Panc1 (cell line): ENCODE measurements around the gene DCLK2. TPM values are rescaled to one million over a fixed set of nuclear protein-coding genes. Genes with fewer than 3 reads are reported as not detected.

ENCODE experiments used
- ATAC-seq: fragments of 200-7000 bp; cut with Tn5 transposase; 2 replicates; pipeline ENCODE4 v1.9.1; 2020; ENCODE audit warnings: mild to moderate bottlenecking, moderate library complexity
- BruUV-seq: library from RNA; stranded (reverse); fragments of 400-500 nt; replicated peaks from 2 replicates; lab custom pipeline; 2021; lab: Mats Ljungman, UMichigan
- CTCF ChIA-PET: fragments of 300-600 bp; sonication (Branson Sonifier 250); formaldehyde crosslinking; loops from one replicate; lab custom pipeline; 2022; ENCODE audit warnings: antibody characterized with exemption; lab: Charles Lee
- POLR2A ChIA-PET: fragments of 300-600 bp; sonication (Branson Sonifier 250); formaldehyde crosslinking; loops from one replicate; lab custom pipeline; 2022; ENCODE audit warnings: antibody characterized with exemption; lab: Charles Lee
- DNase-seq: peaks from one replicate; pipeline ENCODE4 v3.0.0-alpha.2; 2010; ENCODE audit warnings: low read depth, low spot score
- H3K27ac ChIP-seq: 2 replicates; pipeline ENCODE4 v1.5.1; 2011; ENCODE audit warnings: mild to moderate bottlenecking, low read length, inconsistent platforms
- H3K27me3 ChIP-seq: fragments of 200-500 bp; sonication (Bioruptor generic); 2 replicates; pipeline ENCODE4 v1.6.0; 2014; ENCODE audit warnings: low read length, inconsistent platforms; ENCODE audit not compliant: control insufficient read depth, insufficient read depth
- H3K36me3 ChIP-seq: fragments of 200-500 bp; sonication (Bioruptor generic); 2 replicates; pipeline ENCODE4 v1.5.1; 2014; ENCODE audit warnings: inconsistent platforms, mild to moderate bottlenecking, low read length, moderate library complexity; ENCODE audit not compliant: control insufficient read depth, insufficient read depth
- H3K4me1 ChIP-seq: 2 replicates; pipeline ENCODE4 v1.5.1; 2011; ENCODE audit warnings: inconsistent platforms, mild to moderate bottlenecking, low read length, moderate library complexity; ENCODE audit not compliant: control insufficient read depth, insufficient read depth
- H3K4me3 ChIP-seq, 2 experiments: 2 replicates each; pipeline ENCODE4 v1.5.1; 2011 to 2012; ENCODE audit warnings: low read depth in 2 of 2, low read length in 2 of 2, mild to moderate bottlenecking in 2 of 2, inconsistent platforms in 1 of 2, moderate library complexity in 1 of 2
- H3K9me3 ChIP-seq: fragments of 200-500 bp; sonication (Bioruptor generic); 2 replicates; pipeline ENCODE4 v1.5.1; 2014; ENCODE audit warnings: low read depth, mild to moderate bottlenecking, inconsistent platforms, low read length, moderate library complexity; ENCODE audit not compliant: control insufficient read depth, insufficient read depth
- POLR2AphosphoS5 ChIP-seq: IDR thresholded peaks from 2 replicates; pipeline ENCODE4 v1.6.1; 2012; ENCODE audit warnings: mild to moderate bottlenecking, low read depth, low read length, moderate library complexity
- SIN3A ChIP-seq: IDR thresholded peaks from 2 replicates; pipeline ENCODE4 v1.6.1; 2012; ENCODE audit warnings: low read depth, mild to moderate bottlenecking, low read length, moderate library complexity, borderline replicate concordance; ENCODE audit not compliant: insufficient read depth
- TCF7L2 ChIP-seq: IDR thresholded peaks from 2 replicates; pipeline ENCODE4 v1.6.1; 2011; ENCODE audit warnings: mild to moderate bottlenecking, low read depth, low read length, inconsistent platforms
- in situ Hi-C: cut with HindIII; loops from 2 replicates; pipeline ENCODE4 v1.10.0; 2016; ENCODE audit warnings: low sequenced_read_pairs, low pct_unique_long_range_greater_than_20kb
- intact Hi-C: fragments of 100-400 bp; cut with micrococcal nuclease; formaldehyde crosslinking; loops from one replicate; pipeline ENCODE4 v1.10.0; 2022; ENCODE audit not compliant: unreplicated experiment
- total RNA-seq: library from RNA; stranded (reverse); gene quantifications from one replicate; pipeline ENCODE4 v1.2.1, GENCODE V29; 2021; ENCODE audit not compliant: unreplicated experiment
- TF ChIP-seq, protein P1 (sequence below): fragments of 450-650 bp; IDR thresholded peaks from 2 replicates; pipeline ENCODE4 v1.5.1; 2017; ENCODE audit warnings: mild to moderate bottlenecking
- TF ChIP-seq, protein P2 (sequence below), 2 experiments: IDR thresholded peaks; 2 replicates each; pipeline ENCODE4 v1.6.1; 2011 to 2012; ENCODE audit warnings: low read depth in 2 of 2, control low read depth in 1 of 2, low read length in 1 of 2, mild to moderate bottlenecking in 1 of 2, moderate library complexity in 1 of 2; ENCODE audit not compliant: insufficient read depth in 1 of 2

Gene DCLK2
- total RNA-seq, 1 experiment from 2014 or later, result 9.5 TPM

DNA sequence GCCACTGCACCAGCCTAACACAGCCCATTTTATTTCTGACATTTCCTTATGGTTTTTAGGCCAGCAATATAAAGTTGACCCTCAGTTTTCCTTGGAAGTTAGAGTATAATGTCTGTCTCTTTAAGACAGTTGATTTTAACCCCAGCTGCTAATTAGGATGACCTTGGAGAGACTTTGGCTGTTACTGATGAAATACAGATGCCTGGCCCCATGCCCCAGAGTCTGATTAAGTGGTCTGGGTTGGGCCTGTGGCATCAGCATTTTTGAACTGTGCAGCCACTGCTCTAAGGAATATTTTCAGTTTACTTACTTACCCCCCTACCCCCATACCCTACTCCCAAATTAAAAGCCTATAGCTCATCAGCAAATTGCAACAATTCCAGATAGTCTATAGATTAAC lies 85.8 kb downstream of the DCLK2 start:
- intact Hi-C loops, result no loop called here
- no peaks in the 10 kb centered on the region for H3K9me3 ChIP-seq
- in situ Hi-C loops, result no loop called here
- BruUV-seq, result no TSS peak
- no peak for DNase-seq
- no peaks in the 10 kb centered on the region for H3K36me3 ChIP-seq
- H3K4me3 ChIP-seq, result no peak overlapping the region
- no peak for ATAC-seq
- H3K27me3 ChIP-seq, result no peaks in the 10 kb centered on the region
- ChIA-PET CTCF (no interaction called here), POLR2A (no interaction called here)
- TF ChIP-seq, protein P1, sequence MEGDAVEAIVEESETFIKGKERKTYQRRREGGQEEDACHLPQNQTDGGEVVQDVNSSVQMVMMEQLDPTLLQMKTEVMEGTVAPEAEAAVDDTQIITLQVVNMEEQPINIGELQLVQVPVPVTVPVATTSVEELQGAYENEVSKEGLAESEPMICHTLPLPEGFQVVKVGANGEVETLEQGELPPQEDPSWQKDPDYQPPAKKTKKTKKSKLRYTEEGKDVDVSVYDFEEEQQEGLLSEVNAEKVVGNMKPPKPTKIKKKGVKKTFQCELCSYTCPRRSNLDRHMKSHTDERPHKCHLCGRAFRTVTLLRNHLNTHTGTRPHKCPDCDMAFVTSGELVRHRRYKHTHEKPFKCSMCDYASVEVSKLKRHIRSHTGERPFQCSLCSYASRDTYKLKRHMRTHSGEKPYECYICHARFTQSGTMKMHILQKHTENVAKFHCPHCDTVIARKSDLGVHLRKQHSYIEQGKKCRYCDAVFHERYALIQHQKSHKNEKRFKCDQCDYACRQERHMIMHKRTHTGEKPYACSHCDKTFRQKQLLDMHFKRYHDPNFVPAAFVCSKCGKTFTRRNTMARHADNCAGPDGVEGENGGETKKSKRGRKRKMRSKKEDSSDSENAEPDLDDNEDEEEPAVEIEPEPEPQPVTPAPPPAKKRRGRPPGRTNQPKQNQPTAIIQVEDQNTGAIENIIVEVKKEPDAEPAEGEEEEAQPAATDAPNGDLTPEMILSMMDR, result no peak
- TF ChIP-seq, protein P2, sequence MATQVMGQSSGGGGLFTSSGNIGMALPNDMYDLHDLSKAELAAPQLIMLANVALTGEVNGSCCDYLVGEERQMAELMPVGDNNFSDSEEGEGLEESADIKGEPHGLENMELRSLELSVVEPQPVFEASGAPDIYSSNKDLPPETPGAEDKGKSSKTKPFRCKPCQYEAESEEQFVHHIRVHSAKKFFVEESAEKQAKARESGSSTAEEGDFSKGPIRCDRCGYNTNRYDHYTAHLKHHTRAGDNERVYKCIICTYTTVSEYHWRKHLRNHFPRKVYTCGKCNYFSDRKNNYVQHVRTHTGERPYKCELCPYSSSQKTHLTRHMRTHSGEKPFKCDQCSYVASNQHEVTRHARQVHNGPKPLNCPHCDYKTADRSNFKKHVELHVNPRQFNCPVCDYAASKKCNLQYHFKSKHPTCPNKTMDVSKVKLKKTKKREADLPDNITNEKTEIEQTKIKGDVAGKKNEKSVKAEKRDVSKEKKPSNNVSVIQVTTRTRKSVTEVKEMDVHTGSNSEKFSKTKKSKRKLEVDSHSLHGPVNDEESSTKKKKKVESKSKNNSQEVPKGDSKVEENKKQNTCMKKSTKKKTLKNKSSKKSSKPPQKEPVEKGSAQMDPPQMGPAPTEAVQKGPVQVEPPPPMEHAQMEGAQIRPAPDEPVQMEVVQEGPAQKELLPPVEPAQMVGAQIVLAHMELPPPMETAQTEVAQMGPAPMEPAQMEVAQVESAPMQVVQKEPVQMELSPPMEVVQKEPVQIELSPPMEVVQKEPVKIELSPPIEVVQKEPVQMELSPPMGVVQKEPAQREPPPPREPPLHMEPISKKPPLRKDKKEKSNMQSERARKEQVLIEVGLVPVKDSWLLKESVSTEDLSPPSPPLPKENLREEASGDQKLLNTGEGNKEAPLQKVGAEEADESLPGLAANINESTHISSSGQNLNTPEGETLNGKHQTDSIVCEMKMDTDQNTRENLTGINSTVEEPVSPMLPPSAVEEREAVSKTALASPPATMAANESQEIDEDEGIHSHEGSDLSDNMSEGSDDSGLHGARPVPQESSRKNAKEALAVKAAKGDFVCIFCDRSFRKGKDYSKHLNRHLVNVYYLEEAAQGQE (IDR thresholded peaks at IDR 0.05; ENCODE audit: insufficient read depth in 1 of 2, low read depth in 2 of 2, low read length in 1 of 2), result no peak
- no peak for TF ChIP-seq SIN3A
- no peak for TF ChIP-seq TCF7L2
- TF ChIP-seq POLR2AphosphoS5, result no peak
- no peaks in the 10 kb centered on the region for H3K4me1 ChIP-seq
- H3K27ac ChIP-seq, result no peak overlapping the region

DNA sequence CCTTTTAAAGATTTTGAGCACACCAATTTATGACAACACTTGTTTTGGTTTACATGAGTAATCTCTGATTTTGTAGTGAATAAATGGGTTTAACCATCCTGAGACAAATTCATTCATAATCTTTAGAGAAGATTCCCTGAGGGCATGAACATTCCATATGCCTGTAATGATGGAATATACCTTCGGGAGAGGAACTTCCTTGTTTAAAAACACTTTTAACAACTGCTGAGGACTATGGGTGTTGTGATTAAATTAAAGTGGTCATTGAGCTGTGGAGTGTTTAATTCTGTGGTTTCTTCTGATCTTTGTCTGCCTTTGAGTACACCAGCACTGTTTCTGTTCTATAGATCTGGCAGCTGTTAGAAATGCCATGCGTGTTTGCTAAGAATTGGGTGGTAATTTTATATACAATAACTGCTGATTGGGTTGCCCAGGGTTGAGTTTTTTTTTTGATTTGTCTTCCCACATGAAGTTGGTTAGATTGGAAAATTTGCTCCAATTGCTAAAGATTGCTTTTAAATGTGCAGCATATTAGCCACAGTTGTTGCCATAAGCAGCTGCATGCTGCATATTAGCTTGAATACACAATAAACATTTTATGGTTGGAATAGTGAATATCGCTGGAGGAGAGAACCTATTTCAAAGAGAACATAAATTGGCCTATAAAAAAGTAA lies 86.8 kb downstream of the DCLK2 start:
- CTCF ChIA-PET, result no interaction called here
- no peak overlapping the region for H3K27ac ChIP-seq
- in situ Hi-C loops, result no loop called here

More for the DNA sequence above, 86.8 kb downstream of the DCLK2 start:
- Histone ChIP-seq H3K9me3 (no peaks in the 10 kb centered on the region), H3K36me3 (no peaks in the 10 kb centered on the region), H3K4me3 (no peak overlapping the region), H3K27me3 (no peaks in the 10 kb centered on the region), H3K4me1 (no peaks in the 10 kb centered on the region)
- BruUV-seq, result no TSS peak
- TF ChIP-seq POLR2AphosphoS5, result no peak
- TF ChIP-seq, protein P2 (IDR thresholded peaks at IDR 0.05; ENCODE audit: insufficient read depth in 1 of 2, low read depth in 2 of 2, low read length in 1 of 2), result no peak
- TF ChIP-seq, protein P1, result no peak
- no peak for TF ChIP-seq TCF7L2
- no peak for TF ChIP-seq SIN3A
- POLR2A ChIA-PET, result no interaction called here
- intact Hi-C loops, result no loop called here
- no peak for DNase-seq
- no peak for ATAC-seq
